Type B pancreatic cell (in vitro differentiated cells): ENCODE results near the gene TMEM145. TPM values are rescaled to one million over a fixed set of nuclear protein-coding genes. Genes with fewer than 3 reads are reported as not detected.

Experiments used
- DNase-seq: peaks from one replicate; pipeline ENCODE4 v3.0.0; 2021; ENCODE audit warnings: mixed read lengths; ENCODE audit not compliant: unreplicated experiment; ENCODE audit errors: extremely low spot score
- H3K27ac Mint-ChIP-seq: 2 replicates; pipeline ENCODE4 v1.8.0; 2021; ENCODE audit warnings: mild to moderate bottlenecking, mixed read lengths
- H3K27me3 Mint-ChIP-seq: 2 replicates; pipeline ENCODE4 v1.8.0; 2021; ENCODE audit warnings: mixed read lengths
- H3K36me3 Mint-ChIP-seq: 2 replicates; pipeline ENCODE4 v1.8.0; 2021; ENCODE audit warnings: mixed read lengths
- H3K4me1 Mint-ChIP-seq: one replicate; pipeline ENCODE4 v1.8.0; 2021; ENCODE audit warnings: mixed read lengths; ENCODE audit not compliant: unreplicated experiment
- H3K4me3 Mint-ChIP-seq: 2 replicates; pipeline ENCODE4 v1.8.0; 2021; ENCODE audit warnings: mild to moderate bottlenecking, mixed read lengths
- H3K9me3 Mint-ChIP-seq: 2 replicates; pipeline ENCODE4 v1.8.0; 2021; ENCODE audit warnings: mixed read lengths
- total RNA-seq: library from RNA; stranded (reverse); gene quantifications from 2 replicates; pipeline ENCODE4 v1.2.1, GENCODE V29; 2021; ENCODE audit warnings: low replicate concordance
- TF ChIP-seq, protein P1 (sequence below): fragments of 200-600 bp; sonication (generic); conservative IDR thresholded peaks from 2 replicates; pipeline ENCODE4 v1.5.0; 2021; ENCODE audit warnings: antibody characterized with exemption, mild to moderate bottlenecking

Gene TMEM145
- total RNA-seq, 1 donor from 2014 or later, result 3.6 TPM

DNA sequence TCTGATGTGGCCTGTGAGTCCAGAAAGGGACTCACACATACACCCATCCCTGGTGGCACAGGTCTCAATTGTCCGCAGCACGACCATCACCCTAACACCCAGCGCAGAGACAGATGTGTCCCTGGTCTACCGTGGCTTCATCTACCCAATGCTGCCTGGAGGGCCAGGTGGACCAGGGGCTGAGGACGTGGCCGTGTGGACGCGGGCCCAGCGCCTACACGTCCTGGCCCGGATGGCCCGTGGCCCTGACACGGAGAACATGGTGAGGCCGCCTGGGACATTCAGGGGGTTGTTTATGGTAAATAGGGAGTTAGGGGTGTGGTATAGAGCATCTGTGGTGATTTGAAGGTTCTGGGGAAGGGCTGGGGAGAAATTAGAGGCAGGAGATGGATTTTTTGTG, 35.1 kb downstream of the TMEM145 start:
- no peak overlapping the region for H3K27ac Mint-ChIP-seq
- no peak overlapping the region for H3K4me3 Mint-ChIP-seq
- TF ChIP-seq, protein P1, sequence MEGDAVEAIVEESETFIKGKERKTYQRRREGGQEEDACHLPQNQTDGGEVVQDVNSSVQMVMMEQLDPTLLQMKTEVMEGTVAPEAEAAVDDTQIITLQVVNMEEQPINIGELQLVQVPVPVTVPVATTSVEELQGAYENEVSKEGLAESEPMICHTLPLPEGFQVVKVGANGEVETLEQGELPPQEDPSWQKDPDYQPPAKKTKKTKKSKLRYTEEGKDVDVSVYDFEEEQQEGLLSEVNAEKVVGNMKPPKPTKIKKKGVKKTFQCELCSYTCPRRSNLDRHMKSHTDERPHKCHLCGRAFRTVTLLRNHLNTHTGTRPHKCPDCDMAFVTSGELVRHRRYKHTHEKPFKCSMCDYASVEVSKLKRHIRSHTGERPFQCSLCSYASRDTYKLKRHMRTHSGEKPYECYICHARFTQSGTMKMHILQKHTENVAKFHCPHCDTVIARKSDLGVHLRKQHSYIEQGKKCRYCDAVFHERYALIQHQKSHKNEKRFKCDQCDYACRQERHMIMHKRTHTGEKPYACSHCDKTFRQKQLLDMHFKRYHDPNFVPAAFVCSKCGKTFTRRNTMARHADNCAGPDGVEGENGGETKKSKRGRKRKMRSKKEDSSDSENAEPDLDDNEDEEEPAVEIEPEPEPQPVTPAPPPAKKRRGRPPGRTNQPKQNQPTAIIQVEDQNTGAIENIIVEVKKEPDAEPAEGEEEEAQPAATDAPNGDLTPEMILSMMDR, result no peak
- H3K27me3 Mint-ChIP-seq, result no peaks in the 10 kb centered on the region
- no peak for DNase-seq
- no peaks in the 10 kb centered on the region for H3K4me1 Mint-ChIP-seq
- H3K36me3 Mint-ChIP-seq, result peaks cover 3% of the 10 kb centered on the region
- H3K9me3 Mint-ChIP-seq, result no peaks in the 10 kb centered on the region

DNA sequence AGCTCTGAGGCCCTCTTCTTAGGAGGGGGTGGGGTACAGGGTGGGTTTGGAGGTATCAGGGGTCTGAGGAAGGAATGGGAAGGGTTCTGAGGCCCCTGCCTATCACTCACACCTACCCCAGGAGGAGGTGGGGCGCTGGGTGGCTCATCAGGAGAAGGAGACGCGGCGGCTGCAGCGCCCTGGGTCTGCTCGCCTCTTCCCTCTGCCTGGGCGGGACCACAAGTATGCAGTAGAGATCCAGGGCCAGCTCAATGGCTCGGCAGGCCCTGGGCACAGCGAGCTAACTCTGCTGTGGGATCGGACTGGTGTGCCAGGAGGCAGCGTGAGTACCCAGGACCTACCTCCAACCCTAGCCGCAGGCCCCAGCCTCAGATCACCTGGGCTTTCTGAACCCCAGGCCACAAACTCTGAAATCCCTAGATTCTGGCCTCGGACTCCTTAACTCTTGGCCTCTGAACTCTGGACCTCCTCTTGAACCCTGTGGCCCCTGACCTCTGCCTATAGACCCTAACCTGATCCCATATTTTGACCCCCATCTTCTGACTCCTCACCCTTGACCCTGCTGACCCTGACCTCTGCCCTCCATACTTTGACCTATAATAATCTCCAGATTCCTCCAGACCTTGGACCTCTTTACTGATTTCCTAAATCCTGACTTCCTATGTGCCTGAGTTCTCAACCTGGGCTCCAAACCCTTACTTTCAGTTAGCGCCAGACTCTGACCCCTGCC, 36.4 kb downstream of the TMEM145 start:
- Mint-ChIP-seq H3K9me3 (no peaks in the 10 kb centered on the region), H3K27ac (no peak overlapping the region), H3K4me3 (no peak overlapping the region), H3K36me3 (peaks cover 9% of the 10 kb centered on the region), H3K27me3 (no peaks in the 10 kb centered on the region), H3K4me1 (no peaks in the 10 kb centered on the region)
- TF ChIP-seq, protein P1, result no peak
- no peak for DNase-seq

DNA sequence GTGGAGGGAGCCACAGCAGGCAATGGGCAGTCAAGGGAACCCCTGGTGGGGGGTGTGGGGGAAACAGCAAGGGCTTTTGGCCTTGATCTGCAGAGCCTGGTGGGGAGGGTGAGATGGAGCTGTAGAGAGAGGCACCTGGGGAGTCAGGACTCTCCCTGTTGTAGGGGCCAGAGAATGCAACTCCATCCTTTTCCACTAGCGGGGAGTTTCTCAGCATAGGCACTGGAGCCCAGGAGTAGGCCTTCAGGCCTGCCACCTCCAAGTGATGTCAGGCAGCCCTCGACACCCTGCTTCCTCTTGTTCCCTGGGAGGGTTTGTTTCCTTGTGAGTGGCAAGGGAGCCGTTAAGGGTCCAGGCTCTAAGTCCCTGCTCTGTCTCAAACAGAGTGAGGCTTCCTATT, 37.3 kb downstream of the TMEM145 start:
- TF ChIP-seq, protein P1, result no peak
- Mint-ChIP-seq H3K27ac (no peak overlapping the region), H3K4me3 (no peak overlapping the region), H3K4me1 (no peaks in the 10 kb centered on the region), H3K9me3 (no peaks in the 10 kb centered on the region), H3K27me3 (no peaks in the 10 kb centered on the region), H3K36me3 (peaks cover 9% of the 10 kb centered on the region)
- no peak for DNase-seq

DNA sequence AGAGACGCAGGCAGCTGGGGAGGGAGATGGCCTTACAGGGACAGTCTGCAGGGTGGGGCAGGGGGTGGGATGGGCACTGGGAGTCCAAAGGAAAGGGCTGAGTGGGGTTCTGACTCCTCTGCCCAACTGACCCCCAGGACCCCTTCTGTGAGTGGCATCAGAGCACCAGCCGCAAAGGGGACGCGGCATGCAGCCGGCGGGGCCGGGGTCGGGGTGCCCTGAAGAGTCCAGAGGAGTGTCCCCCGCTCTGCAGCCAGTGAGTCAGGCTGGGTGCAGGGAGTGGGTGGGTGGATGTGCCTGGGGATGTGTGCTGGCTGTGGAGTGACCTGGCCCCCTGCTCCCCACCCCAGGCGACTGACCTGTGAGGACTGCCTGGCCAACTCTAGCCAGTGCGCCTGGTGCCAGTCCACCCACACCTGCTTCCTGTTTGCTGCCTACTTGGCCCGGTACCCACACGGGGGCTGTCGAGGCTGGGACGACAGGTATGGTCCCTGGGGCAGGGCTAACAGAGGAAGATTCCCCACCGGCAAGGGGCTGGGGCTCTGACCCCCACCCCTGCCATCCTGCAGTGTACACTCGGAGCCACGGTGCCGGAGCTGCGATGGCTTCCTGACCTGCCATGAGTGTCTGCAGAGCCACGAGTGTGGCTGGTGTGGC, 38.1 kb downstream of the TMEM145 start:
- peaks cover 9% of the 10 kb centered on the region for H3K36me3 Mint-ChIP-seq
- H3K4me3 Mint-ChIP-seq, result no peak overlapping the region
- no peaks in the 10 kb centered on the region for H3K27me3 Mint-ChIP-seq
- no peak for DNase-seq
- no peaks in the 10 kb centered on the region for H3K4me1 Mint-ChIP-seq
- no peak overlapping the region for H3K27ac Mint-ChIP-seq
- TF ChIP-seq, protein P1, result no peak
- H3K9me3 Mint-ChIP-seq, result no peaks in the 10 kb centered on the region

DNA sequence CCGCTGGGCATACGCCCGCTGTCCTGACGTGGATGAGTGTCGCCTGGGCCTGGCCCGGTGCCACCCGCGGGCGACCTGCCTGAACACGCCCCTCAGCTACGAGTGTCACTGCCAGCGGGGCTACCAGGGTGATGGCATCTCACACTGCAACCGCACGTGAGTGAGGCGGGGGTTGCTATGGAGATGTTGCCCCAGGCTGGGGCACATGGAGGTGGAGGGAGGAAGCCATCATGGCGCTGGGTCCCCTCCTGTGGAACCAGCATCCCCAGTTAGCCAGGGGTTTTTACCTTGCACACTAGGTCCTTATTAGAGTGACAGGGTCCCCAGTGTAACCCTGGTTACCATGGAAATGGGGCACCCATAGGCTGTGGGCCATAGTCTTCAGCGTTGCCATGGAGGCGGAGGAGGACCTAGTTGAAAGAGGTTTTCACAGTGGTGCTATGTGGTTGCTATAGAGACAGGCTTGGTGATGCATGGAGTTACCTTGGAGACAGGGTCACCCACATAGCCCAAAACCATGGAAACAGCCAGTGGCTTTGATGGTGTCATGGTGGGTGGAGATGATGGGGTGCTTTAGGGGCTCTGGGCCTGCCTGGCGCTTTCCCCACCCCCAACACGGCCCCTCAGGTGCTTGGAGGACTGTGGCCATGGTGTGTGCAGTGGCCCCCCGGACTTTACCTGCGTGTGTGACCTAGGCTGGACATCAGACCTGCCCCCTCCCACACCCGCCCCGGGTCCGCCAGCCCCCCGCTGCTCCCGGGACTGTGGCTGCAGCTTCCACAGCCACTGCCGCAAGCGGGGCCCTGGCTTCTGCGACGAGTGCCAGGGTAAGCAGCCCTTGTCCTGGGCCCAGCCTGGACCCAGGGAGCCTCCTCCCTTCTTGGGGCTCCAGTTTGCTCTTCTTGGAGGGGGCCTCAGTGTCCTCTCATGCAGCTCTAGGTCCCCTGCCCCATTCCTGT, 39.5 kb downstream of the TMEM145 start:
- no peak overlapping the region for H3K4me3 Mint-ChIP-seq
- no peaks in the 10 kb centered on the region for H3K27me3 Mint-ChIP-seq
- H3K9me3 Mint-ChIP-seq, result no peaks in the 10 kb centered on the region
- TF ChIP-seq, protein P1, result no peak
- peaks cover 7% of the 10 kb centered on the region for H3K36me3 Mint-ChIP-seq
- H3K27ac Mint-ChIP-seq, result no peak overlapping the region
- no peak for DNase-seq
- no peaks in the 10 kb centered on the region for H3K4me1 Mint-ChIP-seq
